GM10266 (cell line): ENCODE data around the gene CHRNA9.

Source experiments
- DNase-seq: peaks from one replicate; pipeline ENCODE4 v3.0.0; 2012; ENCODE audit errors: extremely low spot score
- TF ChIP-seq, protein P1 (sequence below): IDR thresholded peaks from 2 replicates; pipeline ENCODE4 v1.5.1; 2012; ENCODE audit warnings: mild to moderate bottlenecking, low read depth; ENCODE audit not compliant: control insufficient read depth, insufficient read depth; ENCODE audit errors: missing control alignments

The CHRNA9 gene

DNA sequence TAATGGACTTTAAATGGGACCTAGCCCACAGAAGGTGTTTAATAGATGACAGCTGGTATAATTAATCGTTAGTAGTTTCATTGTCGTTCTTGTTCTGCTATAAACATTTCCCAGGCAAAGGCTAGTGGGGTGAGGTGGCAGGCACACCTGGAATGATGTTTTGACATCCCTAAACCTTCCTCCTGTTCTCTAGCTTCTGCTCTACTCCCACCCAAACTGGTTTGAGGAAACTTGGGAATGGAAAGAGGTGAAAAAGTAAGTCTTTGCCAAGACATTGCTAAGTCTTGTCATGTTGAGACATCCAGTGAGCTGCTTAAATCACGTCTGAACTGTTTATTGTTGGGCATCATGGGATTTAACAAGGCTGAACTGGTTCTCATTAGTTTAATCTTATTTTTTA, 37.5 kb downstream of the CHRNA9 start:
- no peak for DNase-seq
- TF ChIP-seq, protein P1, sequence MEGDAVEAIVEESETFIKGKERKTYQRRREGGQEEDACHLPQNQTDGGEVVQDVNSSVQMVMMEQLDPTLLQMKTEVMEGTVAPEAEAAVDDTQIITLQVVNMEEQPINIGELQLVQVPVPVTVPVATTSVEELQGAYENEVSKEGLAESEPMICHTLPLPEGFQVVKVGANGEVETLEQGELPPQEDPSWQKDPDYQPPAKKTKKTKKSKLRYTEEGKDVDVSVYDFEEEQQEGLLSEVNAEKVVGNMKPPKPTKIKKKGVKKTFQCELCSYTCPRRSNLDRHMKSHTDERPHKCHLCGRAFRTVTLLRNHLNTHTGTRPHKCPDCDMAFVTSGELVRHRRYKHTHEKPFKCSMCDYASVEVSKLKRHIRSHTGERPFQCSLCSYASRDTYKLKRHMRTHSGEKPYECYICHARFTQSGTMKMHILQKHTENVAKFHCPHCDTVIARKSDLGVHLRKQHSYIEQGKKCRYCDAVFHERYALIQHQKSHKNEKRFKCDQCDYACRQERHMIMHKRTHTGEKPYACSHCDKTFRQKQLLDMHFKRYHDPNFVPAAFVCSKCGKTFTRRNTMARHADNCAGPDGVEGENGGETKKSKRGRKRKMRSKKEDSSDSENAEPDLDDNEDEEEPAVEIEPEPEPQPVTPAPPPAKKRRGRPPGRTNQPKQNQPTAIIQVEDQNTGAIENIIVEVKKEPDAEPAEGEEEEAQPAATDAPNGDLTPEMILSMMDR: no peak

DNA sequence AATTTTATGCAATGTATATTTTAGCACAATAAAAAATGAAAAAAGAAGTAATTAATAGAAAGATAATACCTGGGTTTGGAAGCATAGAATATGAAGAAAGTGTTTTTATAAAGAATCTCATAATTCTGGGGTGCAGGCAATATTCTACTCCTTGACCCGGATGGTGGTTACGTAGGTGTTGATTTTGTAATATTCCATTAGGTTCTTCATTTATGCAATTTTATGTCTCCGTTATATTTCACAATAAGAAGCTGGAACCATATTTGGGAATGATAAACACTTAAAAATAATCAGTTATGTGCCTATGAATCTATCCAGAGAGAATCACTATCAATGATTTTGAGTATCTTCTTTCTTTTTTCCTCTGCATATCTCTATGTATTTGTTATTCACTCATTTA, 38.5 kb downstream of the CHRNA9 start:
- DNase-seq: no peak
- TF ChIP-seq, protein P1: no peak

DNA sequence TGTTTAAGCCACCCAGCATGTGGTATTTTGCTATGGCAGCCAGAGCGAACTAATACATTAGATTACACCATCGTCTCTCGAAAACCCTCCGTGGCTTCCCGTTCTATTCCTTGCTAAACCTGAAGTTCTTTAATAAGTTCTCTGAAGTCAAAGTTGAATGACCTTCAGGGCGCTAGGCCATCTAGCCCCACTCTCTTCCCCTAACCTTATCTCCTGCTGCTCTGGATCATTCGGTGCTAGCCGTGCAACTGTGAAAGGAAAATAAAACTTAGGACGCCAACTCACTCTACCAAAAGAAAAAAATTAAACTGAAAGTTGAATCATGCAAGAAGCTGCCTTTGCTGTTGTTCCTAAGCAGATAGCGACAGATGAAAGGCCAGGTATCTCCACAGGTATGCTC, 40.0 kb downstream of the CHRNA9 start:
- TF ChIP-seq, protein P1: no peak
- DNase-seq: no peak

DNA sequence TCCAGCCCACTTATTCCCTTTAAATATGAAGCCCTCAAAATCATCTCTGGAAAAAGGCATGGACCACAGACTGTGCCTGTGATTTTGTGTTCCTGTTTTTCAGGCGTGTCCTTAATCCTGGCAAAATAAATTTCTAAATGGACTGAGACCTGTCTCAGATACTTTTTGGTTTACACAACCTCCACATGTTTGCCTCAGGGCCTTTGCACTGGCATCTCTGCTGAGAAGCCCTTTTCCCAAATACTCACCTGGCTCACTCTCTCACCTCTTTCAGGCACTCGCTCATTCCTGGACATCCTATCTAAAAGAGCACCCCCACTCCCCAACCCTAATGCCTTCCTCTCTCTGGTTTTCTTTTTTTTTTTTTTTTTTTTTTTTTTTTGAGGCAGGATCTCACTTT, 40.5 kb downstream of the CHRNA9 start:
- no peak for DNase-seq
- TF ChIP-seq, protein P1: no peak

DNA sequence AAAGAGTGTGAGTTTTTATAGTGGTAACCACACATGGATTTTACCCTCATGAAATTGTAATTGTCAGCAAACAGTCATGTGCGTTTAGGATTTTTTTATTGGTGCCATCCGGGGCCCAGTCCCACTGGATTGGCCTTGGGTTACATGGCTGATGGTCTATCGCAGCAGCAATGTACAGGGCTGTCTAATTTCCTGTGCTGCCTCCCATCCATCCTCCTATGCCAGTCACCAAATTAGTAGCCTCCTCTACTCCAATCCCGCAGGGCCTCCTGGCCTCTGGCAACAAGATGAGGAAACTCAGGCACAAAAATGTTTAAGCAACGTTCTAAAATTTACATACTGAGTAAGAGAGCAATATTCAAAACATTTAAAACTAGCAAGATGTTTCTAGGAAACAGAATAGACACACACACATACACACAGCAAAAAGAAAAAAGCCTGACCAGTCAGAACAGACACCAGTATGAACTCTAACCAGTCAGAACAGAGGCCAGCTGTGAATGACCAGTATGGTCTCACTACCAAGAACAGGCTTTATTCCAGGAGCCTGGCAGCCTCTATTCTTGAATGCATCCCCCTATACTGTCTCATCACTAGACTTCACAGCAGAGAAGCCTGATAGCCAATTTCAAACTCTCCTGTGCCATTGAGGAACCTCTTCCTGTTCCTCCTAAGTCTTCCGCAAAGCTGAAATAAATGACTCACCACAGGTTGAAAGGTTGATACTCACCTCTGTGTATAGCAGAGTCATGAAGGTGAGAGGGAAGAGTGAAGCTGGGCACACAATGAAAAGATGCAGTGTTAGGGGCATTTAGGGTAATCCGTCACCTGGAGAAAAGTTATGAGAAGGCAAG, 42.6 kb downstream of the CHRNA9 start:
- DNase-seq: no peak
- TF ChIP-seq, protein P1: no peak

DNA sequence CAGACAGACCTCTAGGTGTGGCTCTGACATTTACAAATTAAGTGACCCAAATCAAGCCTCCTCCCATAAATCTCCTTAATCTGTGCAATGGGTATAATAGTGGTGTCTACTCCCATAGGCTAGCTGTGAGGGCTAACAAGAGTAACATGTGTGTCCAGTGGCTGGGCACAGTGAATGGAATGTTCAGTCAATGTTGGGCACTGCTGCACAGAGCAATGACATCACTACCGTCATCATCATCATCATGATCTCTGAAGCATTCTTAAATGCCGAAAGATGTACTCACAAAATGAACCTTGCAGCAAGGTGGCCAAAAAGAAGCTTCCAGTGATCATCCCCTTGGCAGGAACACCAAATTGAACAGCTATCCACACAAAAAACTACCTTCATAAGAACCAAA, 43.5 kb downstream of the CHRNA9 start:
- DNase-seq: no peak
- TF ChIP-seq, protein P1: no peak

DNA sequence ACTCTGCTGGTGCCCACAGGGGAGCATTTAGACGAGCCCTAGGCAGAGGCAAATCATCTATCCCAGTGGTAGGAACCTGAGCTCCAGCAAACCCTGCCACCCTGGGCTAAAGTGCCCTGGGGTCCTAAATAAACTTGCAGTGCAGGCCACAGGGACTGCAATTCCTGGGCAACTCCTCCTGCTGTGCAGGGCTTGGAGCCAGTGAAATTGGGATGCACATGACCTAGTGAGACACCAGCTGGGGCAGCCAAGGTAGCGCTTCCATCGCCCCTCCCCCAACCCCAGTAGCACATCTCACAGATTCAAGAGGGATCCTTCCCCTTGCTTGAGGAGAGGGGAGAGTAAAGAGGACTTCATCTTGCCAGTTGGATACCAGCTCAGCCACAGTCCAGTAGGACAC, 44.1 kb downstream of the CHRNA9 start:
- TF ChIP-seq, protein P1: no peak
- no peak for DNase-seq
